Superior temporal gyrus (tissue), 1 donor: ENCODE data around the gene DHX29.
A peak's percentile ranks its signal among the peaks of the same experiment; 100 is the strongest.

Experiments used
- DNase-seq: peaks from one replicate; pipeline ENCODE4 v3.0.0-alpha.2; 2016; ENCODE audit errors: extremely low spot score

Gene DHX29

GRCh38 chr5:55232271-55232984, 75.1 kb downstream of the DHX29 start:
- DNase-seq = peak; percentile 20

- DNase-seq = peak; percentile 26
These were observed 75.6 kb downstream of the DHX29 start for GRCh38 chr5:55231919-55232270.

- no peak for DNase-seq
These were observed 76.2 kb downstream of the DHX29 start for GRCh38 chr5:55231029-55231918.

- DNase-seq = no peak
These were observed 77.3 kb downstream of the DHX29 start for GRCh38 chr5:55230086-55230629.

GRCh38 chr5:55227664-55228430, 79.6 kb downstream of the DHX29 start:
- DNase-seq = no peak

GRCh38 chr5:55226934-55227663, 80.4 kb downstream of the DHX29 start, which contains the start of gene MCIDAS:
TSS of gene MCIDAS (minus strand) at chr5:55227315. CDS start at chr5:55227138, 177 bp downstream.
- DNase-seq = no peak

GRCh38 chr5:55226027-55226933, 81.2 kb downstream of the DHX29 start:
- no peak for DNase-seq

GRCh38 chr5:55225346-55225745, 82.1 kb downstream of the DHX29 start:
- no peak for DNase-seq

- no peak for DNase-seq
These were observed 83.7 kb downstream of the DHX29 start for GRCh38 chr5:55223812-55224240.

- DNase-seq = no peak
These were observed 84.3 kb downstream of the DHX29 start for GRCh38 chr5:55222985-55223811.

GRCh38 chr5:55222092-55222984, 85.2 kb downstream of the DHX29 start:
- DNase-seq = no peak

GRCh38 chr5:55220433-55221185, 86.9 kb downstream of the DHX29 start:
- DNase-seq = no peak

- no peak for DNase-seq
These were observed 87.7 kb downstream of the DHX29 start for GRCh38 chr5:55219770-55220169.

GRCh38 chr5:55218967-55219366, 88.5 kb downstream of the DHX29 start:
- no peak for DNase-seq

- DNase-seq = no peak
These were observed 96.2 kb downstream of the DHX29 start for GRCh38 chr5:55211184-55211874.
